Activated naive CD4-positive, alpha-beta T cell treated with anti-CD3 and anti-CD28 coated beads, Interleukin-2, amount 10 ng/mL, durations not matched to agents 7 days and 5 days (primary cell): ENCODE results near the gene NHEJ1.

Experiments
- CTCF ChIA-PET: fragments of 350-600 bp; sonication (Branson Sonifier 250); formaldehyde crosslinking; loops from one replicate; lab custom pipeline; 2021; ENCODE audit warnings: antibody characterized with exemption; lab: Charles Lee
- DNase-seq: peaks from one replicate; pipeline ENCODE4 v3.0.0-alpha.2; 2020
- H3K27ac Mint-ChIP-seq: one replicate; pipeline ENCODE4 v1.8.0; 2021; ENCODE audit warnings: mild to moderate bottlenecking, moderate library complexity, mixed read lengths
- H3K27me3 Mint-ChIP-seq: one replicate; pipeline ENCODE4 v1.8.0; 2021; ENCODE audit warnings: mild to moderate bottlenecking, mixed read lengths
- H3K36me3 Mint-ChIP-seq: one replicate; pipeline ENCODE4 v1.8.0; 2021; ENCODE audit warnings: mixed read lengths
- H3K4me1 Mint-ChIP-seq: one replicate; pipeline ENCODE4 v1.8.0; 2021; ENCODE audit warnings: mixed read lengths
- H3K4me3 Mint-ChIP-seq: one replicate; pipeline ENCODE4 v1.8.0; 2021; ENCODE audit warnings: mild to moderate bottlenecking, moderate library complexity, mixed read lengths
- H3K9me3 Mint-ChIP-seq: one replicate; pipeline ENCODE4 v1.8.0; 2021; ENCODE audit warnings: mixed read lengths

NHEJ1 gene

GRCh38 chr2:219076253-219076652 is 84.4 kb downstream of the NHEJ1 start:
- no peaks in the 10 kb centered on the region for H3K27me3 Mint-ChIP-seq
- H3K4me1 Mint-ChIP-seq = no peaks in the 10 kb centered on the region
- H3K4me3 Mint-ChIP-seq = no peak overlapping the region
- DNase-seq = no peak
- CTCF ChIA-PET = interaction anchor here (0.7 to 8.3 kb wide), 3 partner anchors 28 to 67 kb away, joined by 3 to 101 read pairs (median 3); no protein-coding TSS in a partner anchor
- H3K9me3 Mint-ChIP-seq = no peaks in the 10 kb centered on the region
- H3K27ac Mint-ChIP-seq = no peak overlapping the region
- peaks cover 17% of the 10 kb centered on the region for H3K36me3 Mint-ChIP-seq

- Mint-ChIP-seq H3K4me1 (no peaks in the 10 kb centered on the region), H3K9me3 (no peaks in the 10 kb centered on the region), H3K4me3 (no peak overlapping the region), H3K27me3 (no peaks in the 10 kb centered on the region), H3K36me3 (peaks cover 17% of the 10 kb centered on the region), H3K27ac (no peak overlapping the region)
- CTCF ChIA-PET = interaction anchor here (0.5 to 8.3 kb wide), 13 partner anchors 9 to 139 kb away, joined by 3 to 101 read pairs (median 5); no protein-coding TSS in a partner anchor
- no peak for DNase-seq
These were observed 87.0 kb downstream of the NHEJ1 start for GRCh38 chr2:219073413-219074129.

- DNase-seq = no peak
- CTCF ChIA-PET = interaction anchor here (0.5 to 8.3 kb wide), 13 partner anchors 9 to 929 kb away, joined by 3 to 101 read pairs (median 4); no protein-coding TSS in a partner anchor
- H3K36me3 Mint-ChIP-seq = peaks cover 15% of the 10 kb centered on the region
- no peak overlapping the region for H3K4me3 Mint-ChIP-seq
- H3K27me3 Mint-ChIP-seq = no peaks in the 10 kb centered on the region
- no peak overlapping the region for H3K27ac Mint-ChIP-seq
- no peaks in the 10 kb centered on the region for H3K9me3 Mint-ChIP-seq
- H3K4me1 Mint-ChIP-seq = no peaks in the 10 kb centered on the region
These were observed 87.8 kb downstream of the NHEJ1 start for GRCh38 chr2:219072741-219073250.

GRCh38 chr2:219071131-219071816 is 89.3 kb downstream of the NHEJ1 start:
- no peaks in the 10 kb centered on the region for H3K4me1 Mint-ChIP-seq
- peaks cover under 1% of the 10 kb centered on the region for H3K27me3 Mint-ChIP-seq
- H3K36me3 Mint-ChIP-seq = peaks cover 15% of the 10 kb centered on the region
- CTCF ChIA-PET = interaction anchor here (1.0 to 8.3 kb wide), 9 partner anchors 13 to 98 kb away, joined by 3 to 101 read pairs (median 4); no protein-coding TSS in a partner anchor
- no peak overlapping the region for H3K4me3 Mint-ChIP-seq
- DNase-seq = no peak
- H3K27ac Mint-ChIP-seq = no peak overlapping the region
- no peaks in the 10 kb centered on the region for H3K9me3 Mint-ChIP-seq

GRCh38 chr2:219065484-219065883 is 95.1 kb downstream of the NHEJ1 start:
- DNase-seq = no peak
- Mint-ChIP-seq H3K9me3 (no peaks in the 10 kb centered on the region), H3K27me3 (peaks cover 50% of the 10 kb centered on the region), H3K4me3 (no peak overlapping the region), H3K4me1 (peaks cover 4% of the 10 kb centered on the region), H3K27ac (no peak overlapping the region), H3K36me3 (no peaks in the 10 kb centered on the region)
- CTCF ChIA-PET = interaction anchor here (1.1 to 2.6 kb wide), 4 partner anchors 9 to 89 kb away, joined by 3 to 11 read pairs (median 6); no protein-coding TSS in a partner anchor

GRCh38 chr2:219062081-219062480 is 98.5 kb downstream of the NHEJ1 start:
- Mint-ChIP-seq H3K9me3 (no peaks in the 10 kb centered on the region), H3K27me3 (peaks cover 83% of the 10 kb centered on the region), H3K4me1 (peaks cover 22% of the 10 kb centered on the region), H3K36me3 (no peaks in the 10 kb centered on the region), H3K4me3 (no peak overlapping the region), H3K27ac (no peak overlapping the region)
- no peak for DNase-seq
- CTCF ChIA-PET = interaction anchor here (1.1 to 4.8 kb wide), 6 partner anchors 35 to 114 kb away, joined by 3 to 38 read pairs (median 4); partner anchors contain the start of gene CNPPD1

- DNase-seq = peak; percentile 44
- Mint-ChIP-seq H3K9me3 (no peaks in the 10 kb centered on the region), H3K36me3 (no peaks in the 10 kb centered on the region), H3K27ac (no peak within 1 kb of the TSS), H3K4me1 (peaks cover 22% of the 10 kb centered on the region), H3K27me3 (peaks cover 91% of the 10 kb centered on the region), H3K4me3 (no peak within 1 kb of the TSS)
- CTCF ChIA-PET = interaction anchor here (1.1 to 7.0 kb wide), 7 partner anchors 43 to 115 kb away, joined by 3 to 90 read pairs (median 5); partner anchors contain the start of gene CNPPD1
These were observed 99.5 kb downstream of the NHEJ1 start, which contains the start of gene IHH for GRCh38 chr2:219060821-219061791. Gene IHH (minus strand): TSS chr2:219060921. CDS start chr2:219060467, 454 bp downstream.

GRCh38 chr2:219059725-219060682 is 100.6 kb downstream of the NHEJ1 start:
- Mint-ChIP-seq H3K27me3 (peaks cover 93% of the 10 kb centered on the region), H3K4me1 (peaks cover 22% of the 10 kb centered on the region), H3K4me3 (no peak overlapping the region), H3K36me3 (no peaks in the 10 kb centered on the region), H3K9me3 (no peaks in the 10 kb centered on the region), H3K27ac (no peak overlapping the region)
- CTCF ChIA-PET = interaction anchor here (1.0 to 7.0 kb wide), 11 partner anchors 13 to 235 kb away, joined by 3 to 90 read pairs (median 9); partner anchors contain the start of gene CFAP65
- DNase-seq = no peak

- DNase-seq = no peak
- no peak overlapping the region for H3K27ac Mint-ChIP-seq
- H3K36me3 Mint-ChIP-seq = no peaks in the 10 kb centered on the region
- no peaks in the 10 kb centered on the region for H3K9me3 Mint-ChIP-seq
- CTCF ChIA-PET = interaction anchor here (0.9 to 7.0 kb wide), 15 partner anchors 9 to 236 kb away, joined by 3 to 90 read pairs (median 5); partner anchors contain the start of gene CFAP65
- peaks cover 22% of the 10 kb centered on the region for H3K4me1 Mint-ChIP-seq
- H3K27me3 Mint-ChIP-seq = peaks cover 97% of the 10 kb centered on the region
- H3K4me3 Mint-ChIP-seq = no peak overlapping the region
These were observed 101.3 kb downstream of the NHEJ1 start for GRCh38 chr2:219059375-219059724.

GRCh38 chr2:219058541-219059374 is 101.9 kb downstream of the NHEJ1 start:
- Mint-ChIP-seq H3K4me3 (no peak overlapping the region), H3K4me1 (peaks cover 22% of the 10 kb centered on the region), H3K9me3 (no peaks in the 10 kb centered on the region), H3K27me3 (peaks cover 99% of the 10 kb centered on the region), H3K36me3 (no peaks in the 10 kb centered on the region), H3K27ac (peak overlapping the region; percentile 24)
- no peak for DNase-seq
- CTCF ChIA-PET = interaction anchor here (0.8 to 7.0 kb wide), 27 partner anchors 8 to 239 kb away, joined by 3 to 90 read pairs (median 4); partner anchors contain the start of gene CFAP65

- Mint-ChIP-seq H3K27me3 (peaks cover 98% of the 10 kb centered on the region), H3K36me3 (no peaks in the 10 kb centered on the region), H3K27ac (peak overlapping the region; percentile 24), H3K4me1 (peaks cover 22% of the 10 kb centered on the region), H3K4me3 (no peak overlapping the region), H3K9me3 (no peaks in the 10 kb centered on the region)
- CTCF ChIA-PET = interaction anchor here (0.8 to 7.0 kb wide), 24 partner anchors 8 to 240 kb away, joined by 3 to 90 read pairs (median 4); partner anchors contain the start of gene CFAP65
- DNase-seq = peak; percentile 81
These were observed 102.7 kb downstream of the NHEJ1 start for GRCh38 chr2:219057709-219058540.
